RCC 7860 (cell line): ENCODE measurements around the gene KCNJ6.
A peak's percentile ranks its signal among the peaks of the same experiment; 100 is the strongest.

ENCODE experiments used
- DNase-seq: peaks from one replicate; pipeline ENCODE4 v3.0.0-alpha.2; 2015; ENCODE audit warnings: low spot score
- FAIRE-seq: peaks from 2 replicates; lab custom pipeline; 2012; peaks lifted over from hg19 to GRCh38; lab: Jason Lieb, UNC

The KCNJ6 gene

DNA sequence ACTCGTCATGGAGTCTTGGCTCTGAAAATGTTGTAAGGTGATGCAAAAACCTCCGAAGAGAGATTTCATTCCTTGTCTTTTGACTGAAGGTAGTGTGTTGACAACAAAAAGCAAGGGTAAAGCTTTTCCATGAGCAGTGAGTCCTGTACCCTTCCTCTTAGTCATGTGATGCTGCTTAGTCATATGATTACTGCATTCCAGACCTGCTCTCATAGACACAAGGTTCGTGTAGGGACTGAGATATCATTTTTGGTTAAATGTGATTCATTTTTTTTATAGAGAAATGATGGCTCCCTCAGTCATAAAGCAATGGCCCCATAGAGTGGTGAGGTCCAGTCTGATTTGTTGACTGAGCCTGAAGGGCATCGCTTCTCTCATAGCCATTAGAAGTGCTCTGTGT, 9.2 kb downstream of the KCNJ6 start:
- FAIRE-seq (no peak), DNase-seq (peak; percentile 53)

DNA sequence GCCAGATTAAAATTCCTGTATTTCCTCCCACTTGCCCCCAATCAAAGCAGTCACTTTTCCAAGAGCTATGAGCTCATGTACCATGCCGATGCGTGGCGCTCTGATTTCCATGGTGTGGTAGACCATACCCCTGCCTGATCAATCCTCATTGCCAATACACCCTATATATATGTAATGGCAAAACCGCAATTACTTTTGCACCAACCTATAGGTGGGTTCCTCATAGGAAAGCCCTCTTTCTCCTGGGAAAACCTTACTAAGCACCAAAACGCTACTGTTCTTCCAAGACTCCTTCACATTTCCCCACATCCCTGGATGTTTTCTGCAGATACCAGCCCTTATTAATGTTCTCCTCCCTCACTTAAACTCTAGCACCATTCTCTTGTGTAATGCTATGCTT, 11.0 kb downstream of the KCNJ6 start:
- FAIRE-seq = no peak
- DNase-seq = no peak

DNA sequence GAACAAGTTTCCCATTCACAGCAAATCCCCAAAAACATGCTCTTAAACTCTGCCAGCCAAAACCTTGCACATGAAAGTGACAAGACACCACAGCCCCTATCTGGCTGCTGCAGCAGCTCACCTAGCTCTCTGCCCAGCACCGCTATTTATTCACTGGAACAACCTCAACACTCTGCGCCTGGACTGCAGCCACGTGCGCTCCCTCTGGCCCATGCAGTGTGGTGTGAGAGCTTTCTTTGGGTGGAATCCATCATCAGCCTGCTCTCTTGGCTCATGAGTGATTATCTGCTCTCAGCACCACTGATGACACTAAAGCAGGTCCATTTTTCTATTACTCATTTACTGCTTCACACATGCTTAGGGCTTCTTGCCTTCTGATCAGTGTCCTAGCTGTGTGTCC, 11.4 kb downstream of the KCNJ6 start:
- FAIRE-seq (no peak), DNase-seq (no peak)

DNA sequence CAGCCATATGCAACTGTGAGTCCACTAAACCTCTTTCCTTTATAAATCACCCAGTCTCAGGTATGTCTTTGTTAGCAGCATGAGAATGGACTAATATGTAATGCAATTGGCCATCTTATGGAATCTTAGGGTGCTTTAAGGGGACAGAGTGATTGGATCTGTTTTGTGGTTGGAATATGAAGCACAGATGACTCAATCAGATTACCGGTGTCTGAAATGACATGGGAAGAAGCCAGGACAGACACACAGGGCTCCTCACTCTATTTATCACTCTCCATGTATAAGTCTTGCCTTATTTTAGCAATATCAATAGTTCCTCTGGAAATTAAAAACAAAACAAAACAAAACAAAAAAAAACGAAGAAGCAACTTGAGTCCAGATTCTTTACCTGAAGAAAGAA, 12.9 kb downstream of the KCNJ6 start:
- FAIRE-seq (no peak), DNase-seq (no peak)

DNA sequence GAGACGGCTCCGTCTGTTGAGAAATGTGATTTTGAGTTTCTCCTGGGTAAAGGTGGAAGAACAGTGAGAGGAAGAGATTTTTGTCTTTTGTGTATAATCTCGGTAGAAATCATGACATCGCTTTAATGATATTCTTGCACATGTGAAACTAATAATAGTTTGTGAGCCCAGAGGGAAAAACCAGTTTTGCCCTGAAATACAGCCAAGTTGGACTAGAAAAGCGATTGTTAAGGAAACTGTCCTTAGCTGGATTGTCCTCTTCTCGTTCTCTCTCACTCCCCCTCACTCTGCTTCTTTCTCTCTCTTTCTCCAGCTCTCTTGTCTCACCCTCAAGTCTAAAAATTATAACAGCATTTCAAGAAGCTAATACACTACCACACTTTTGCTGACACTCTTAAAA, 17.1 kb downstream of the KCNJ6 start:
- FAIRE-seq (no peak), DNase-seq (no peak)

DNA sequence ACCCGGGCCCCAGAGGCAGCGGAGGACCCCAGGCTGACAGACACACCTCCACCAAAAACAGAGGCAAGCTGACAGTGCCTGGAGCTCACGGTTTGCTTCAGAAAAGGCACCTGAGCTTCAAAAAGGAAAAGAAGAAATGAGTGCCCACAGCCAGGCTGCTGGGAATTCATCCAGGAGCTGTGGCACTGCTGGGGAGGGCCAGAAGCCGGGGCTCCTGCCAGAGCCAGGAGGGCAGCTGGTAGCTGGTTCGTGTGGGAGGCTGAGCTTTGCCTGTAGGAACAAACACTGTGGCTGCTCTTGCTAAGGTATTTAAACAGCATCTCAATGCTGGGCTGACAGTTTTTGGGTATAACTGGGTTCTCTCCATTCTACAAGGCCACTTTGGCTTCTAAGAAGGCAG, 19.5 kb downstream of the KCNJ6 start:
- FAIRE-seq (no peak), DNase-seq (no peak)

DNA sequence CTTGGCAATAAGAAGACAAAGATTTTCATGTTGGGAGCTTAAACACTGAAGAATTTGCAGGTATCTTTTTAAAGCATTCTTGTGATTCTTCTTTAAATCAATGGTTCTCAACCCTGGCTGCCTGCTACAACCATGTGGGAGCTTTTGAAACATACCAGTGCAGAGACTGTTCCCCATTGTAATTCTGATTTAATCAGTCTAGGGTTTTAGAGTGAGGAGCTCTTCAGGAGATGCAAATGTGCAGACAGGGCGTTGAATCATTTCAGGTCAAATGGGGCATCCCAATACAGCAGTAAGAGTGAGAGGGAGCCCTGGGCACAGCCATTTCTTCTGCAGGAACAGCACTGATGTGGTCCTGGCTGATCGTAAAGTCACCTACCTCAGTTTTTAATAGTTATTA, 24.3 kb downstream of the KCNJ6 start:
- FAIRE-seq (no peak), DNase-seq (no peak)

DNA sequence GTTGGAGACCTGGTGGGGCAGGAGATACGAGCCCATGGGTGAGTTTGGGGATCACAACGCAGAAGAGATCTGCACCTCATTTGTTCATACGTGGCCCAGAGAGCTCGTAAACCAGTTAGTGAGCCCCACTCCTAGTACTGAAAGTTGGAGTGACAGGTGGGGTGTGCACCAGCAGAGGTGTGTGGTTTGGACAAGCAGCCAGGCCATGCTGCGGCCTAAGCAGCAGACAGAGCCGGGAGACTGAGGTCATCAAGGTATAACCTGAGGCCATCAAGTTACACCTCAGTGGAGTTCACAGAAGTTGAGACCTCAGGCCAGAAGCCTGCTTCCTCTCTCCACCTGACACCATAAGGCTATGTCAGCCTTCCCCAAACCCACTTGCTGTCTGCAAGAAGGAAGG, 27.6 kb downstream of the KCNJ6 start:
- no peak for DNase-seq
- FAIRE-seq = no peak

DNA sequence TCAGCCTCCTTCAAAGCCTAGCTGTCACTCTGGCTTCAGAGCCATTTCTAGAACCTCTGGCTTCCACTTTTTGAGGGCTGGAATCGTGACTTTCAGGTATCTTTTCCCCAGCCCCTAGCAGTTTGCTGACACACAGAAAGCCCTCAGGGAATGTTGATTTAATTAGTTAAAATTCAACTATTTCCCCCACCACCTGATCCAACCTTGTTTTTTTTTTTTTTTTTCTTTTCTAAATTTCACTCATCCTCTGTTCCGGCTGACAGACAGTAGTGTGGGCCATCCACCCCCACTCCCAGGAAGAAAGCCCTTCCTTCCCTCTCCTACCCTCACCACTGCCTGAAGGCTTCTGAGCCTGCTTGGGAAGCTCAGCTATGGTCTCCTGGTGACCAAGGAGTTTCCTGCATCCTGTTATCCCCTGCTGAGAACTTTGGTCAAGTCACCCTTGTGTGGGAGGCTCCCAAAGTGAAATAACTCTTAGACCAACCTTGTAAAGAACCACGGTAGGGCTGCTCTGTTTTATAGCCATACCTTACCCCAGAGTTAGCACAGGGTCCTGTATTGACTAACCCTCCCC, 29.4 kb downstream of the KCNJ6 start:
- DNase-seq (peak; percentile 80), FAIRE-seq (peak; percentile 75)

DNA sequence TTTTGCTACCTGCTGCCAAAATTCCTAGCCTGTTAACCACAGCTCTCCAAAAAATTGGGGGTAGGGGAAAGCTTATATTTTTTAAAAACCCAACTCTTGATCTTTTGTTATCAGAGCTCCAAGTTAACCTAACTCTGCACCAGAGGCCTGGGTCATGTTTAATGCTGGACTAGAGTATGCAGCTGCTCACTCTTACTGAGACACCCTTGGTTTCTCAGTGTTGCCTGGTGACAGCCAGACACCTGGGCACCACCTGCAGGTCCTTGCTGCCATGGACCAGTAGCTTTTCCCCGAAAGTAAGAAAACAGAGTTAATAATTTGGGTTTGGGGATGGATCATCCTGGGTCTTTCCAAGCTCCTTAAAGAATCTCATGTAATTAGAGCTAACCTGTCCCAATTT, 30.1 kb downstream of the KCNJ6 start:
- FAIRE-seq = no peak

DNA sequence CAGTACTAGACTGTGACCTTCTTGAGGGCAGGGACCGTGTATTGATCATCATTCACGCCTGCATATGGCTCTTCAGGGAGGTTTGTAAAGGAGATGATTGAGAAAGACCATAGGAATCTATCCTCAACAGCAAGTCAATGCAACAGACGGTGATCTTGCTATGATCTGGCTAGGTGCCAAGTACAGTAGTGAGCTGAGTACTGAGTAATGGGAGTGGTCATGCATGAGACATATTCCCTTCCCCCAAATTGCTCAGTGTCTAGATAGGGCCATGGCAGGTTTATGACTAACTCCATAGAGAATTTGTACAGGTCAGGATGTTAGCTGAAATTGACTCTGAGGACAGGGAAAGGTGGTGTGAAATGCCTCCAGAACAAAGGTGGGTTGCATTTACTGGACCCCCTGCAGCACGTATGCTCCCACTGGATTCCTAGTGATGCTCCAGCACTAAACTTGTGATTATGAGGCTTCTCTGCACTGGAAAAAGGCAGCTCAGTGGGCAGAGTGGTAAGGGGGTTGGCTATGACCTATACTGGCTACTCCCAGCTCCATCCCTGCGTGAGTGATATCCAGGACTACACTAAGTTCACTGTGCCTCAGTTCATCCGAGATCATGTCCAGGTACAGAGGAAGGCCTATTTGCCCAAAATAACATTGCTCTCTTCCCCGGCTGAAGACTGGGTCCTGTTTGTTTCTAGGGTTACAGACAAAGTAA, 37.2 kb downstream of the KCNJ6 start:
- peak; percentile 100 for DNase-seq
- FAIRE-seq = peak; percentile 96

More for the DNA sequence above, 30.1 kb downstream of the KCNJ6 start:
- no peak for DNase-seq

DNA sequence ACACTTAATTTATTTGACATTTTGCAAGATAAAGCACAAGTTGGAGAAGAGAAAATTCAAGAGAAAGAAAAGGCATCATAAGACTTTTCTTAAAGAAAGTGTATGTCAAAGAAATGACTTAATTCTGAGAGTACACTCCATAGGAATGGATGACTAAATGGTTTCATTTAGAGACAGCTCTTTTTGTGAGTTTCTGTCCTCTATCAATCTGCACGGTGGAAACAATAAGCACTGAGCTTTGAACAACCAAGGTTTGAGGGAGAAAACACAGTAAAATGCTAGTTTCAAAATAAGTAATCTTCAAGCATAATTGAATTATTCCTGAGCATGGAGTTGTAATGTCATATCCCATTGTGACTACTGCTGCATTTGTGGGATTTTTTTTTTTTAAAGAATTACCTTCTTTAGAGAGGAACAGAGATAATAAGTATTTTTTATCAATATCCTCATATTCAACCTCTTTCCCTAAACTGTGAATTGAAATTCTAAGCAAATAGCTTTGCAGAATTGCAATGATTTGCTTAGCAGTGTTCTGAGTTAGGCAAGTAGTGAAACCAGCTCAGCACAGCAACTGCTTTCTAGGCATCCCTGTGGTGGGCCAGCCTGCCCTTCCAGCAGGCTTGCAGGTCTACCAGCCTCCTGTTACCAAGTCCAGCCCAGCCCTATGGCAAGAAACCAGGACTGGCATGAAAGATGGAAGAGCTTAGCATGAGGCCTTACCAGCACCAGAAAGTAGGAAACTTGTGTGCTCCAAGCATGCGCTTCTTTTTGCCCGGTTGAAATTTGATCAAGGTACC, 38.2 kb downstream of the KCNJ6 start:
- peak; percentile 7 for FAIRE-seq
- DNase-seq = no peak

DNA sequence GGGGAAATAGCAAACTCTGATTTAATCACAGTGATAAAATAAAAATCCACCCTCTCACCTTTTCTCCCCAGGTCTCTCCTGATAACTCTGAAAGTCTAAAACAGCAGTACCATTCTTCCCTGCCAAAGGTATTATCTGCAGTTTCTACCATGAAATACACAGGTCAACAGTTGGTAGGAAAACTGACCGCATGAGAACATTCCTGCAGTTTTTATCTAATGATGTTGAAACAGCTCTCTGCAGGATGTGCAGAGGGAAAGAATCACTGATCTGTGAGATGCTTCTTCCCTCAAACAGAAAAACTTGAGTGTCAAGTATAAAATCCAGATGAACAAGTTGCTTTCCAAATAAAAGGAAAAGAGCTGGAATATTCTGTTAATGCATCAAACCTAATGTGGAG, 39.1 kb downstream of the KCNJ6 start:
- DNase-seq = peak; percentile 78
- peak; percentile 96 for FAIRE-seq

DNA sequence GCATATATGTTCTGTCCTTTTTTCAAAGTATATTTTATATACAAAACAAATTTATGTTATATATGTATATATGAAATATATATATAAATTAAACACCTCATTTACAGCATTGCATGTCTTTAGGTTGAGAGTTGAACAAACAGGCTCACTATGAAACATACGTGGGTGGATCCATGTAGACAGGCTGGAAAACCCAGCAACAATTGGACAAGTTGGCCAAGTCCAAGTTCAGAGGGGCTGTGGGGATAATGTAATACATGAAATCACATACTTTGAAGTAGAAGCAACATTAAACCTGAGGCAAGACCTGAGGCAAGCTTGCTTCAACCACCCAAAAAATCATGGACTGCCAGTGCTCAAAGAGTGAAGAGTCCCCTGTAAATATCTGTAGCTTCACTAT, 39.7 kb downstream of the KCNJ6 start:
- FAIRE-seq = no peak

DNA sequence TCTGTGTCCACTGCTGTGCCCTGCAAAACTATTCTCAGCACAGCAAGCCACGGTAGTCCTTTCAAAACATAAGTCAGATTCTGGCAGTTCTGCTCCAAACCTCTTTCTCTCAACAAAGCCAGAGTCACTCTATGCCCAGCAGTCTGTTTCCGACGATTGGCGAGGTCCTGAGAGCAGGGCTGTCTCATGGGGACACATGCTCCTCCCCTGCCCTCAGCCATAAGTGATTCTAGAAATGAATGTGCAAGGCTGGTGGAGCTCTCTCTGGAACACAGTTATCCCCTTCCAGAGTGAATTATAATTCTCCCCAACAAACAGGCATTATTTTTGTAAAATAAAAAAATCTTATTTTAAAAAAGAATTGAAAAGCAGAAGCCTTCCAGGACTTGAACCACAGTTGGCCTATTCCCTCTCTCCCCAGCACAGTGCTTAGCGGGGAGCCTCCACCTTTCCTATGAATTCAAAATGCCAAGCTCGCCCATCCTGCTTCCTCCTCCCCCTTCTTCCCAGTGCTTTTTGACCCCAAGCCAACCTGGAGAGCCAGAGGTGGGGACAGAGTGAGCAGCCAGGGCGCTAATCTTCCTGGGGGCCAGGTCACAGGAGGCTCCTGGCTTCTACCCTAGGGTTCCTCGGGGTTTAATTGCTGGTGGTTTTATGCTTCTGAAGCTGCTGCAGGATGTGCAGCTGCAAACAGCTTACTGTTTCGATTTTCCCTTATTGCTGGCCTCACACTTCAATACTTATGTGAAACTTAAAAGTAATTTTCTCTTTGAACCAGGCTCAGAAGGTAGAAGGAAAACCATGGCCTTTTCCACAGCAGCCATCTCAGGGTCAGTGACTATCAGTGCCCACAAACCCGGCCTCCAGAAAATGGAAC, 41.1 kb downstream of the KCNJ6 start:
- FAIRE-seq (no peak), DNase-seq (no peak)

More for the DNA sequence above, 39.7 kb downstream of the KCNJ6 start:
- no peak for DNase-seq

DNA sequence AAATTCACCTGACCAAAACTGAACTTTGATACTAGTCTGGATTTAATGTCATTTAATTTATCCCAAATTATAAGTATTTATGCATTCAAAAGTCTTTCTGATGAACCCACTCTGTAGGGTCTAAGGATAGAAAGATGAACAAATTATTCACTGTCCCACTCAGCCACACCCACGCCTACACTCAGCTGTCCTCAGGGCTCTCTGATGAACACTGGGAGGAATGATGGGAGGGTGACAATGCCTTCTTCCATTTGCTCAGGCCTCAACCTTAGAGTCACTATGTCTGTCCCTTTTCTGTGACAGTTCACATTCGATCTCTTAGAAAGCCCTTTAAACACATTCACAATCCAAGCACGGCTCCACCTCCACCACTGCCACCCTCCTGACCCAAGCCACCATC, 41.8 kb downstream of the KCNJ6 start:
- DNase-seq (no peak), FAIRE-seq (no peak)

DNA sequence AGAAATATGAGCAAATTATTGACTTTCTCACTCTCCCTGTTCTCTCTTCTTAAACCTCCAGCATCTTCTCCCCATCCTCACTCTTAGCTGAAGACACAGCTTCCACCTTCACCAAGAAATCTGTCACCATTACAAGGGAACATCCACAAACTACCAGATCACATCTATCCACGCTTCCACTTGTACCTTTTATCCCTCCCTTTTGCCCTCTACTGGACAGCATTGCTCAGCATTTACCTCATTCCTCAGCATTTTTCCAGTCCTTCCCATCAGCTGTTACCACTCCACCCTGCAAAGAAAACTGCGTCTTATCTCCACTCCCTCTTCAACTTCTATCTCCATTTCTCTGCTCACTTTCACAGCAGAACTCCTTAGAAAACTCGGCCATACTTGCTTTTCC, 42.6 kb downstream of the KCNJ6 start:
- FAIRE-seq = no peak

DNA sequence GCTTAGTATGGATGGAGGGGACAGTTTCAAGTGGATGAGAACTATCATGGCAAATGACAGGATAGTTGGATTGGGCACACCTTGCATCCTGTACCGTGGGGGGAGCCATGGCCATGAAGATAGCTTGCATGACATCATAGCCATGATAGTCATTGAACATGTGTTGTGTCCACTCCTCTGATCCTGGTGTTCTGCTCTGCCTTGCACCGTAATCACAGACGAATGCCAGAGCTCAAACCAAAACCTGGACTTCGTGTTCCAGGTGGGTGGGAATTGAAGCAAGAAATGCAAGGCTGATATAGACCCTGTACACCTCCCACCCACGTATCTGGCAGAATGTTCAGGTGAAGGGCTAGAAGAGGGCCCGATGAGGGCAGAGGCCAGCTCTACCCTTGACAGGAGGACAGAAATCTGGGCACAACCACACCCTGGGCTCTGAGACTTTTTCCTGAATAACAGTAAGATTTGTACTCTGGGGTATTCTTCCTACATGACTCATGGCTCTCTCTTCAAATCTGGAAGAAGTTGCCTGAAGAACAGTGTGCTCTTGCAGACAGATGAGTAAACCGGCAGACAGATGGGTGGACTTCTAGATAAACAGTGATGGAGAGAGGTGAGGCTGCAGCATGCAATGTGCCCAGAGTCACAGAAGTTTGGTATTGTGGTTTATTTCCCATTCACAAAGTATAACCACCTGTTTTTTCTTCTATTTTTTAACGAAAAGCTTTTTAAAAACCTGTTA, 45.0 kb downstream of the KCNJ6 start:
- FAIRE-seq = peak; percentile 72
- peak; percentile 66 for DNase-seq

More for the DNA sequence above, 42.6 kb downstream of the KCNJ6 start:
- DNase-seq = no peak

DNA sequence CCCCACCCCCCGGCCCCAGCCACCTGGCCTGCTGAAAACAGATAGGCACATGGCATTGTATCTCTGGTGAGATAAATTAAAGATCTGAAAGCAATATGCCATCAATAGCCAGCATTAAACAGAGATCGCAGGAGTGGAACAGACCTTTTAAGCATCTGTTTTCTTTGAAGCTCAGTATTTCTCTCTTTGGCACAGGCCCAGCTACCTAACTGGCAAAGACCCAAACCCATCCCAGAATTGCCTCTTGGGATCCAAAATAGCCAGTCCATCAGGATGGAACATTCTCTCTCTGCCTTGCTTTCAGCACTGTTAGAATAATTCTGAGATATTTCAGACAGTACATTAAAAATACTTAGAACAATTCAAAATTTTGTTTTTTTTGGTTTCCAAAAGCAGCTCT, 46.0 kb downstream of the KCNJ6 start:
- no peak for DNase-seq
- FAIRE-seq = no peak

DNA sequence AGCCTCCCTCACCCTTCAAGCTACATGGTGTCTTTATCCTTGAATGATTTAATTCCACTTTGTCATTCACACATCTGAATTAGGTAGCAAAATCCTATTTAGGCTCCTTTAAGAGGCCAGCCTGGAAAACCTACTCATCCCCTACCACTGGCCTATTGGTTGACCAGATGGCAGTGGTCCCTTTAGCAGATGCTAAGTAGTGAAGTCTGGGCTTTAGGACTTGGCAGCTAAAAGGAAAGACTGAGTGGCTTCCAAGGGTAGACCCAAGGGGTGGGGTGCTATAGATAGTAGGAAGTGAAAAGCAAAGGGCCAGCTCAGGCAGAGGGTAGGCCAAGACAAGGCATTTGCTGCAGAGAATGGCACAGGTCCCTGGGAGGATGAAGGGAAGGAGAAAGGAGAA, 46.6 kb downstream of the KCNJ6 start:
- DNase-seq (no peak), FAIRE-seq (no peak)
